ES-I3 (cell line): ENCODE data around the gene CCR7.

Experiments used
- H3K36me3 ChIP-seq: 2 replicates; pipeline ENCODE4 v1.6.1; 2013; ENCODE audit warnings: mild to moderate bottlenecking, low read length, control low read depth, moderate library complexity; ENCODE audit not compliant: insufficient read depth
- H3K4me1 ChIP-seq: 2 replicates; pipeline ENCODE4 v1.6.1; 2013; ENCODE audit warnings: mild to moderate bottlenecking, control low read depth, low read length; ENCODE audit not compliant: insufficient read depth
- H3K9ac ChIP-seq: 2 replicates; pipeline ENCODE4 v1.6.1; 2013; ENCODE audit warnings: low read depth, mild to moderate bottlenecking, low read length, moderate library complexity
- H3K9me3 ChIP-seq: 2 replicates; pipeline ENCODE4 v1.6.1; 2013; ENCODE audit warnings: mild to moderate bottlenecking, low read length, moderate library complexity; ENCODE audit not compliant: control insufficient read depth, insufficient read depth

Gene CCR7

DNA sequence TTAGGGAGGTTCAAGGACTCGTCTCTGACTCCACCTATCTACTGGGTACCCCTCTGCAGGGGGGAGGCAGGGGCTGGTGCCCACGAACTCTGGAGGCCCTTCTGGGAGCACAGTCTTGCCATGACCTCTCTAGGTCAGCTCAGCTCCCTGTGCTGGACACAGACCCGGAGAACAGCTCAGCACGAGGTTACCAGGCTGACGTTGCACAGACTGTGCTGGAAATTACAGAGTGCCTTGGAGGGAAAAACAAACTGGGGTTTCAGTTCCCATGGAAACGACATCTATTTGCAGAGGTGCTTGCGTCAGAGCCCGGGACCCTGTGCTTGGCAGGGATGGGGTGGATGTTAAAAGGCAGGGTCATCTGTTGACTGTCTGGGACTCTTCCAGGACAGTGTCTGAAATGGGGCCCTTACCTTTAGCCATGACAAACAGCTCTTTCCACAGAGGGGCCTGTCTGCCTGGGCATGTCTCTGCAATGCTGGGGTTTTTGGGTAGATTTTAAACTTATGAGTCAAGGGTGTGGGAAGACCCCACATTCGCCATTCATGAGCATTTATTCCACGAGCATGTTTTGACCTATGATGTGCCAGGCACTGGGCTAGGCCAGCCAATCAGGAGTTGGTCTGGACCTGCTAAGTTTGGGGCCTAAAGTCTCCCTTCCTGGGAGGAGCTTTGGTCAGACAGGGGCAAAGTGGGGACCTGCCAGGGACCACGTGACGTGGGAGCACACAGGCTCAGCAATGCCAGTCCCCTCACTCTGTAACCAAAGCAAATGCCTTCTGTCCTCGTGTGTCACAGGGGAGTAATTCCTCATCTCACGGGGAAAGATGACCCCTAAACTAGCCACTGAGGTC lies 22.5 kb downstream of the CCR7 start:
- H3K9me3 ChIP-seq: no peaks in the 10 kb centered on the region
- H3K9ac ChIP-seq: no peak overlapping the region
- peaks cover 4% of the 10 kb centered on the region; the same call in 1 of the 2 replicates for H3K4me1 ChIP-seq
- no peaks in the 10 kb centered on the region for H3K36me3 ChIP-seq

DNA sequence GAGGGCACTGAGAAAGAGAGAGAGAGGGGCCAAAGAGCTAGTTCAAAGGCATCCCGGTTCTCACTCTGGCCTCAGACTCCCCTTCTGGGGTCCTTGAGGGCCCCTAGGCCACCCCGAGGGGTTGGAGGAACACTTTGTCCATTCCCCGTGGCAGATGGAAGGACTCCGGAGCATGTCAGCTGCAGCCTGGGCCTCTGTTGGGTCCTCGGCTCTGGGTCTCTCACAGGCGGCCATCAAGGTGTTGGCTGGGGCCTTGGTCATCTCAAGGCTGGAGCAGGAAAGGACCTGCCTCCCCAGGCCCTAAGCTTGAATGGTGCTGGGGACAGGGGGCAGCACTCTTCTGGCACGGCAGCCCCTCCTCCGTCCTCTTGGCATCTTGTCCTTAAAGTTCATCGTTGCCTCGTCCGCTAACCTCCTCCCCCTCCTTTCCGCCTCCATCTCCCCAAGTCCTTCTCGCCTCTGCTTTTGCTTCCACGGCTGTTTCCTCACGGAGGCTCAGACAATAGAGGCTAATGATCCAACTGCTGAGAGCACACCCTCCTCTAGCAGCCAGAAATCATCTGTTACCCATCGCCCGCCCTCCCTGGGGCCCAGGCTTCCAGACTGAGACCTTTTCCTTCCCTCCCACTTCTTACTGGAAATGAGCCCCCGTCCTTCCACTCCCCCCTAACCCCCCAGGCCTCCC lies 23.3 kb downstream of the CCR7 start:
- Histone ChIP-seq H3K4me1 (peaks cover 4% of the 10 kb centered on the region; the same call in 1 of the 2 replicates), H3K9me3 (no peaks in the 10 kb centered on the region), H3K9ac (no peak overlapping the region), H3K36me3 (no peaks in the 10 kb centered on the region)

DNA sequence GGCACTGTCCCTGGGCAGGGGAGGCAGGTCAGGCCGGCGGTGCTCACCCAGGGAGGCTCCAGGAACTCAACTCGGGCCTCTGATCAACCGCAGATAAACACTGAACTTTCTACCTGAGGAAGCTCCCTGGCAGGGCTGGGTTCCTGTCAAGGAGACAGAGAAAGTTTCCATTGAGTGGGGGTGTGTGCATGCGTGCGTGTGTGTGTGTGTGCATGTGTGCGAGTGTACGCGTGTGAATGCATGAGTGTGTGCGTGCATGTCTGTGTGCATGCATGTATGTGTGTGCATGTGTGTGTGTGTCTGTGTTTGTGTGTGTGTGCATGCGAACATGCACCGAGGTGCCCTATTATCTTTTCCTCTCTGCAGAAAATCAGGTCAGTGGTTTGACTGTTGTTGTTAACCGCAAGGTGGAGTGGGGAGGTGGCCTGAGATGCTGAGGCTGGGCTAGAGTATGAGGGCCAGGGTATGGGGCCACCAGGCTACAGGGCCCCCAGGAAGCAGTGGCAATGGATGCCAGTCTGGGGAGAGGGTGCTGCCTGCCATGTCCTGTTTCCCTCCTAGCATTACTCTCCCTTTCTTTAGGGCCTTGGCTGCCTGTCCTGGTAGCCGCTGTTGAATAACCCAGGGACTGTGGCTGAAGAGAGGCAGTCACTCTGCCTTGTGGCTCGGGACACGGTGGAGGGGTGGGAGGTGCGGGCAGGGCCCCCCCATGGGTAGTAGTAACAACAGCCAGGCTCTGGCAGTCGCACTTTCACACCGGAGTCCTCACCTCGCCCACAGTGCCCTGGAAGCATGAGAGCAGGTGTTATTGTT lies 24.0 kb downstream of the CCR7 start:
- Histone ChIP-seq H3K36me3 (no peaks in the 10 kb centered on the region), H3K9ac (no peak overlapping the region), H3K9me3 (no peaks in the 10 kb centered on the region), H3K4me1 (peaks cover 4% of the 10 kb centered on the region; the same call in 1 of the 2 replicates)

DNA sequence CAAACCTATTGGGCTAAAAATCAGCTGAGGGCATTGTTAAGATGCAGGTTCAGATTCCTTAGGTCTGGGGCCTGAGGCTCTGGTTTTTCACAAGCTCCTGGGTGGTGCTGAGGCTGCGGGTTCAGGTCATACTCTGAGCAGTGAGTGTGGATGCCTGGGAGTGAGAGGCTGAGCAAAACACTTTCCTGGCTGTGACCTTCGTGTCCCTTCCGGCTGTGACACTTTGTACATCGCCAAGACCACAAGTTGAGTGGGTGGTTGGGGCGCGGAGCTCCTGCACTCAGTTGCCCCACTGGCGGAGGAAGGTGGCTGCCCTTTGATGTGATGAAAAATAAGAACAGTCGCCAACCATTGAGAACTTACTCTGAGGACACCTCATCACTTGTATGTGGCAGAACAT lies 24.8 kb downstream of the CCR7 start:
- H3K4me1 ChIP-seq: peaks cover under 1% of the 10 kb centered on the region; the same call in 1 of the 2 replicates
- no peaks in the 10 kb centered on the region for H3K36me3 ChIP-seq
- no peaks in the 10 kb centered on the region for H3K9me3 ChIP-seq
- H3K9ac ChIP-seq: no peak overlapping the region

DNA sequence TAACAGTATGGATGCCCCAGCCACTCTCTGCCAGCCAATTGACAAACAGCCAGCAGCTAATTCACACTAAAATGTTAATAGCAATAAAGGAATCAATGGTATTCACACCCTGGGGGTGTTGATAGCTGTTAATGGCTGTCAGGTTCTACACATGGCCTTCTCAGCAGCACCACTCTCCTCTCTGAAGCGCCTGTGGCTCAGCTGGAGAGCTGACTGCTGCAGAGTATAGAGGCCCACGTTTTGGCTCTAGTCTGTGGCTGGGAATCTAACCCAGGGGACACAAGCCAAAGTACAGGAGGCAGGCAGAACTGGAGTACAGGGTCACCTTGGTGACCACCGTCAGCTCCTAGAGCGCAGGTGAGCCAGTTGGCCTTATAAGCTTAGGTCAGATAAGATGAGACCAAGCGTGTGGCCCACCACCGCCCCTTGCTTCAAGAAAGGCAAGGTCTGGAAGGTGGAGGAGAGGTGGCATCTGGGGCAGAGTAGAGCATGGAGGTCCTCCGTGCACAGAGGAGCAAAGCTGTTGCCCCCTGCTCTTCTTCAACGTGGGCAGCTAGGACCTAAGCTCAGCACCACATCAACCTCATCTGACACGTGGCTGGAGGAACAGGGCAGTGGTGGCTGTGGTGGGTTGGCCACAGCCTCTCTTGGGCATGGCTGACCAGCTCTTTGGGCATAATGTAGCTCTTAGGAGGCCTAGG lies 25.4 kb downstream of the CCR7 start:
- Histone ChIP-seq H3K36me3 (no peaks in the 10 kb centered on the region), H3K9ac (no peak overlapping the region), H3K4me1 (no peaks in the 10 kb centered on the region; the same call in 1 of the 2 replicates), H3K9me3 (no peaks in the 10 kb centered on the region)

DNA sequence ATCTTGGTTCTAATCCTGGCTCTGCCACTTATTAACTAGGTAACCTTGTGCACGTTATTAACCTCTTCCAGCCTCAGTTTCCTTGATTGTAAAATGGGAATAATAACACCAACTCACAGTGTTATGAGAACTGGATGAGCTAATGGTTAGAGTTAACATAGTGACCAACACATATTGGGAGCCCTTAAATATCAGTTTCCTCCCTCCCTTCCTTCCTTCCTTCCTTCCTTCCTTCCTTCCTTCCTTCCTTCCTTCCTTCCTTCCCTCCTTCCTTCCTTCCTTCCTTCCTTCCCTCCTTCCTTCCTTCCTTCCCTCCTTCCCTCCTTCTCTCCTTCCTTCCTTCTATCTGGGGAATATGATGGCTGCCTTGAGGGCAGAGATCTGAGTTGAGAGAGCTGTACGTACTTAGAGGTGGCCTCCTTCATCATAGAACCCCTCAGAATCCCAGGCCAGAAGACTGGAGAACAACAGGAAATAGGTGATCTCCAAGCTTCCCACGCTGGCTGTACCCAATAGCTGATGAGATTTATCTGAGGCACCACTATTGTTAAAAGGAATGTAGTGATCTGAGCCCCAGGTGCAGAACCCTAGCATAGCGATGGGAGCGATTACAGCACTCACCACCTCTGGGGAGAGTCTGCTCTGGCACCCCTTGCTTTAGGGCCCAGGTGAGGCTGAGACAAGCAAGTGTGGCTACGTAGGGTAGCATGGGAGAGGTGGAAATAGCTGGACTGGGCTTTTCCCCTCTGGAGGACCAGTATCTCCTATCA lies 26.2 kb downstream of the CCR7 start:
- H3K9ac ChIP-seq: no peak overlapping the region
- no peaks in the 10 kb centered on the region for H3K9me3 ChIP-seq
- H3K4me1 ChIP-seq: peaks cover 5% of the 10 kb centered on the region; the same call in 1 of the 2 replicates
- no peaks in the 10 kb centered on the region for H3K36me3 ChIP-seq

DNA sequence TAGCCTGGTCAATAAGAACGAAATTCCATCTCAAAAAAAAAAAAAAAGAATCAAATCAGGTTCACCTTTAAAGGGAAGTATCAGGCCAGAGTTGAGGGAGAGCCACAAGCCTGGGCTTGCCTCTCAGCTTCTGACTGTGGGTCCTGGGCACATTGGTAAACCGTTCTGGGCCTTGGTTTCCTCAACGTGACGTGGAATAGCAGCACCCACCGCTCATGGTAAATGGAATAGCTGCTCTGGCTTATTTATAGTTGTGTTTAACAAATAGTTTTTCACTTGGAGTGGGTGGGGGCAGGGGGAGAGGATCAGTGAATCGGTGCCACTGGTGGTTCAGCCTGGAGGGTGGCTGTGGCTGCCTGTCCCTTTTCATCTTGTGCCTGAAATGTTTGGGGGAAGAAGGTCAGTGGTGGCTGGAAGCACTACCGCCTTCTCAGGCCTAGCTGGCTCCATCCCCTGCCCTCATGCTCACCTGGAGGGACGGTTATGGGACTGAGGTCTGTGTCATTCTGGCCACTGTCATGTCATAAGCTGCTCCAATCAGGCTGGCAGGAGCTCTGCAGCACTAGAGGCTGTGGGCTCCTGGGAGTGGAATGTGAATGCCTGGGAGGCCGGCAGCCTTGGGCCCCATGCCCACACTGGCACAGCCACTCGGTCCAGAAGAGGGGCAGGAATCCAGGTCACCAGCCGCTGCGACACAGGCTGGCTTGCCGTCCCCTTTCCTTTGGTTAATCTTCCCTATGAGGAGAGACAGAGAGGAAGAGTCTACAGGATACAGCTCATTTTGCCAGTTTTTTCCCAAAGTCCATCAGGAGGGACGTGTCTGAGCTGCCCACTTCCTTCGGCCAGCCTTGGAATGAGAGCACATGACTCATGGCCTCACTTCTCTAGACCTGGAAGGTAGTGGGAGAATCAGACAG lies 27.0 kb downstream of the CCR7 start:
- no peaks in the 10 kb centered on the region for H3K9me3 ChIP-seq
- H3K36me3 ChIP-seq: no peaks in the 10 kb centered on the region
- H3K4me1 ChIP-seq: peaks cover 11% of the 10 kb centered on the region; the same call in 1 of the 2 replicates
- no peak overlapping the region for H3K9ac ChIP-seq

DNA sequence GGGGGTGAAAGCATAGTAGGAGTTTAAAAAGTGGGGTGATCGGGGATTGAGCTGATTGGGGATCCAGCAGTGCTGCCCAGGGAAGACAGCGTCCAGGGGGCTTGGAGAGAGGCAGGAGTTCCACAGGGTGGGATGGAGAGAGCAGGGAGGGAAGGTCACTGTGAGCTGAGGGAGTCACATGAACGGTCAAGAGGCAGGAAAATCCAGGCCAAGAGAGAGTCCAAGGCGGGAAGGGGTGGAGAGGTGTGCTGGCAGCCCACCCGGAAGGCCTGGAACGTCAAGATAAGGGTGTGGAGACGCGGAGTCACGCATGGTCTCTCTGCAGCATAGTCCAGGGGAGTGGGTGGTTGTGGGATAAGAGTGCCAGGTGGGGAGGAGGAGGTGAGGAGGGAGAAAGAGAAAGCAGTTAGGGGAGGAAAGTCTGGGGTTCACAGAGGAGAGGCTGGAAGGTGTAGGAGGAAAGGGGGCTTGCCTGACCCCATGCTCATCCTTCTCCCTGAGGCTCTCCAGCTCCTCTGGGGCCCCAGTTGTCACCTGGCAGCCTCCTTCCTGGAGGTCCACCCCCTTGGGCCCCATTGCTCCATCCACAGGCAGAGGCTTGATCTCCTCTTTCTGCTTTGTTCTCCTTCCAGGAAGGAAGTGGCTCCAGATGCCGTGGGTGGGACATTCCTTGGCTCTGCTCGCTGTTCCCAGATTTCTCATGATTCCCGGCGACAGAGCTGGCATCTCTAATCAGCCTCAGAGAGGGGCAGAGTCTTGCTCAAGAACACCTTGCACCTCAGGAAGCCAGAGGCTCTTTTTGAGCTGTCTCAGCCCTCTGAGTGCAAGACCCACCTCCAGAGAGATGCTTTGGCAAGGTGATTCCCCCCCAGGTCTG lies 28.7 kb downstream of the CCR7 start:
- Histone ChIP-seq H3K36me3 (no peaks in the 10 kb centered on the region), H3K9ac (no peak overlapping the region), H3K9me3 (no peaks in the 10 kb centered on the region), H3K4me1 (peaks cover 11% of the 10 kb centered on the region; the same call in 1 of the 2 replicates)

DNA sequence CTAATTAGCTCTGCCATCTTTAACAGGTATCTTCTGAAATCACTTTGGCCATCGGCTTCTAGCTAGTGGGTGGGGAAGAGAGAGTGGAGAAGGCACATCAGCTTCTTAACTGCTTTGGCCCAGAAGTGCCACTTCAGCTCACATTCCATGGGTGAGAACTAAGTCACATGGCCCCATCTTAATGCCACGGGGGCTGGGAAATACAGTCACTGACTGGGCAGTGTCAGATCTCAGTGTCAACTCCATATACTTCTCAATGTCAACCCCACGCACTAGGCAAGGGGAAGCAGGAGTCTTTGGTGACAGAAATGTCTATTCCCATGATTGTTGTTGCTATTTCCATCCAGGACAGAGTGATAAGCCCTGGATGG lies 29.4 kb downstream of the CCR7 start:
- Histone ChIP-seq H3K4me1 (peaks cover 11% of the 10 kb centered on the region; the same call in 1 of the 2 replicates), H3K36me3 (no peaks in the 10 kb centered on the region), H3K9ac (no peak overlapping the region), H3K9me3 (no peaks in the 10 kb centered on the region)

DNA sequence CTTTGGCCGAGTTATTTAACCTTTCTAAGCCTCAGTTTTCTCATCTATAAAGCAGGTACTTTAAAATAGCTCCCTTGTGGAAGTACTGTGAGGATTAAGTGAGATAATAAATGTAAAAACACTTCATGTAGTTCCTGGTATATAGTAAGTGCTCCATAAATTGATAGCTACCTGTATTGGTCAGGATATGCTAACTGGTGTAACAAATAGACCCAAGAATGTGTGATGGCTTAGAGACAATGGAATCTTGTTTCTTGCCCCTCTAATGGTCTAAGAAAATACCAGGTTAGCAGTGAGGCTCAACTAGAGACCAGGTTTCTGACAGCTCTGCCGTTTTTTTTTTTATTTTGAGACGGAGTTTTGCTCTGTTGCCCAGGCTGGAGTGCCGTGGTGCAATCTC lies 29.8 kb downstream of the CCR7 start:
- H3K36me3 ChIP-seq: no peaks in the 10 kb centered on the region
- H3K9ac ChIP-seq: no peak overlapping the region
- peaks cover 12% of the 10 kb centered on the region; the same call in 1 of the 2 replicates for H3K4me1 ChIP-seq
- H3K9me3 ChIP-seq: no peaks in the 10 kb centered on the region

DNA sequence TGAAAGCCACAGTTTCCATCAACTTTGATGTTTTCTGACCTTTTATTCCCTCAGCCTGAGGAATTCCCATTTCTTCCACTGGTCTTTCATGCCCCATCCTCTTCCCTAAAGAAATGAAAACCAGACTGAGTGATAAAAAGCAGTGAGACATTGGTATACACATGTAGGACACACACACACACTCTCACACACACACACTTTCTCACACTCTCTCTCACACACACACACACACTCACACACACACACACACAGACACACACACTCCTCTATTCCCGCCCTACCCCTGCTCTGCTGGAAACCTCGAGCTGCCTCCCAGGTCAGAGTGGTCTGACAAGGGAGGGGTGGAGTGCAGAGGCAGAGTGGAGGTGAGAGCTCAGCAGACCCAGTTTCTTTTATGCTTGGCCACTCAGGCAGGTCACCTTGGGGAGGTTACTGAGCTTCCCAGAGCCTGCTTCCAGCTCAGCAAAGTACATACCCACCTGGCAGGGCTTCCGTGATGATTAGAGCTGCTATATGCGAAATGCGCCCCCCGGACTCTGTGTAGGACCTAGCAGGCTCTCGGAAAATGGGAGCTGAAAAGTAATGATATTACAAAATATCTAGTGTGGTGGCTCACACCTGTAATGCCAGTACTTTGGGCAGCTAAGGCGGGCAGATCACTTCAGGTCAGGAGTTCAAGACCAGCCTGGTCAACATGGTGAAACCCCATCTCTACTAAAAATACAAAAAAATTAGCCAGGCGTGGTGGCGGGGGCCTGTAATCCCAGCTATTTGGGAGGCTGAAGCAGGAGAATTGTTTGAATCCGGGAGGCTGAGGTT lies 30.7 kb downstream of the CCR7 start:
- Histone ChIP-seq H3K36me3 (no peaks in the 10 kb centered on the region), H3K4me1 (peaks cover 13% of the 10 kb centered on the region; the same call in 1 of the 2 replicates)

More for the DNA sequence above, 30.7 kb downstream of the CCR7 start:
- Histone ChIP-seq H3K9ac (no peak overlapping the region), H3K9me3 (no peaks in the 10 kb centered on the region)
